ENCODE results near the gene PDLIM7.

PDLIM7 gene

DNA sequence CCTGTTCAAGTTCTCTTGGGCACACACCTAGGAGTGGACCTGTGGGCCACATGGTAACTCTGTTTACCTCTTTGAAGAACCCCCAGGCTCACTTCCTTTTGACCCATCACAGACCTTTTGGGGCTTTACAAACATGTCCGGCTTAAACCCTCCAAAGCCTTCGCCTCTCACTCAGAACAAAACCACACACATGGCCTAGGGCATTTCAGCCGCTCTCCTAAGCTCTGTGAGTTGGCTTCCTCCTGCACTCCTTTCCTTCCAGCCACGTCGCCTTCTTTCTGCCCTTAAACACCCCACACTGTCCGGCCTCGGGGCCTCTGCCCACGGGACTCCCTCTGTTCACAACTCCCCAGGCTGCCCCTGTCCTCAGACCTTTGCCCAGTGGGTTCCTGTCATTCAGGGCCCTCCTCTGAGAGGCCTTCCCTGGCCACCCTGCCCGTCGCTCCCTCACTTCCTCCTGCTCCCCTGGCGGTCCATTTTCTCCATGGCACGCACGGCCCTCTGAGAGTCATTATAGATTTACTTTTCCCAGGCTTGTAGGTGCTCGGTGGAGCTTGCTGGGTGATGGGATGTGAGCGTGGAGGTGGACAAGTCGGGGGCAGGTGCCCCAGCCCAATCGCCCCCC, 10.3 kb upstream of the PDLIM7 start:
- DNase-seq (ENCODE audit: low read depth in 2 of 3, low spot score in 1 of 3) = no peak

DNA sequence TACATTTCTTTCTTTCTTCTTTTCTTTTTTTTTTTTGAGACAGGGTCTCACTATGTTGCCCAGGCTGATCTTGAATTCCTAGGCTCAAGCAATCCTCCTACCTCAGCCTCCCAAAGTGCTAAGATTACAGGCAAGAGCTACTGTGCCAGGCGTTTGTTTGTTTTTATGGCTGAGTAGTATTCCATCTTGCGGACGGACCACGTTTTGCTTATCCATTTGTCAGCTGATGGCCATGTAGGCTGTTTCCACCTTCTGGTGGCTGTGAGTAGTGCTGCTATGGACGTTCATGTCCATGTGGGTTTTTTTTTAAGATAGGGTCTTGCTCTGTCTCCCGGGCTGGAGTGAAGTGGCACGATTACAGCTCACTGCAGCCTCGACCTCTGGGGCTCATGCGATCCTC, 9.8 kb upstream of the PDLIM7 start:
- DNase-seq (ENCODE audit: low read depth in 2 of 3, low spot score in 1 of 3) = no peak

DNA sequence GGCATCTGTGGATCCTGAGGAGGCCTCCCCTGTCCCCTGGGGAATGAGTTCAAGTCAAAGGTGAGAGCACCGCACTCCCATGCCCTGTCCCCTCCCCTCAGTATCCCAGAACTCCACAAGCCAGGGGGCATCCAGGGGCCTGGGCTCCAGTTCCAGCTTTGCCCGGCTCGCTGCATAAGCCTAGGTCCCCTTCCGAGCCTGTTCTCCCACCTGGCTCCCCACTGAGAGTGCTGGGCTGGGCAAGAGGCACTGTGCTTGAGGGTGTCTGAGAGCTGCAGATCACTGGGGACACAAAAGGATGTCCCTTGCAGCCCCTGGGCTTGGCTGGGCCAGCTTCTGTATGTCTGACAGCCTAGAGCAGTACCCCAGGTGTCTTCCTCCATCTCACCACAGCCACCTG, 7.7 kb upstream of the PDLIM7 start:
- no peak for DNase-seq (ENCODE audit: low read depth in 2 of 3, low spot score in 1 of 3)

DNA sequence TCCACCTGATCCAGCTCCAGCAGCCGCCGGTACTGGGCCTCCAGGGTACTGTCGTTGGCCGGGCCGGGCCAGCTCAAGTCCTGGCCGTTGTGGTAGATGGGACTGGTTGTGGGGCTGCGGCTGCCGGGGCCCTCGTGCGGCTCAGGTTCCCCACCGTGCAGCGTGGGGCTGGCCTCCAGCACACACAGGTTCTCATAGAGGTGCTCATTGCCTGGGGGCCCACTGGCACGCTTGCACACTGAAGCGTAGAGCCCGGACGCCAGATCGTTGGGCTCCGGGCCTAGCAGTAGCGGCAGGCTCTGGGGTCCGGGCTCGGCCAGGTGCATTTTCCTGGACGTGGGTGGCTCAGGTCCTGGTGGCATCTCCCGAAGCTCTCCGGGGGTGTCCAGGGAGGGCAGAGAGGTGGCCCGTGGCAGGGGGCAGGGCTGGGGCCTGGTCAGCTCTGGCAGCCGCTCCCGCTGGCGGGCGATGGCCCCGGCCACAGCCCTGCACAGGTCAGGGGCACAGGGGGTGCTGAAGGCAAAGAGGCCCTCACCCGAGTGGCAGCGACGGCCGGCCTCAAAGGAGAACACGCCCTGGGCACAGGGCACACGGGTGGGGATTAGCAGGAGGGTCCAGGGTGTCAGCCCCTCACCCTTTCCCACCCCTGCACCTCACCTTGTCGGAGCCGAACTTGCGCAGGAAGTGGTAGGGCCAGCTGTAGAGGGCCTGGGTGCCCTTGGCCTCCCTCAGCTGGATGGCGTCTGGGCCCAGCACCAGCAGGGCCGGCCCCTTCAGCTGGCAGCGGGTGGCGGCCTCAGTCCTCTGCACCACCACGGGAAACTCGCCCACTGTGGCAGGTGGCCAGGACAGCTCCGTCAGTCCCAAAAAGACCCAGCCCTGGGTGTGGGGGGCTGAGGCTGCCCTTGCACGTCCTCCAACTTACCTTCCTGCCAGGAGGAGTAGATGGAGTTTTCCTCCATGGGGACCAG, 7.0 kb upstream of the PDLIM7 start:
- DNase-seq (ENCODE audit: low read depth in 2 of 3, low spot score in 1 of 3) = no peak

DNA sequence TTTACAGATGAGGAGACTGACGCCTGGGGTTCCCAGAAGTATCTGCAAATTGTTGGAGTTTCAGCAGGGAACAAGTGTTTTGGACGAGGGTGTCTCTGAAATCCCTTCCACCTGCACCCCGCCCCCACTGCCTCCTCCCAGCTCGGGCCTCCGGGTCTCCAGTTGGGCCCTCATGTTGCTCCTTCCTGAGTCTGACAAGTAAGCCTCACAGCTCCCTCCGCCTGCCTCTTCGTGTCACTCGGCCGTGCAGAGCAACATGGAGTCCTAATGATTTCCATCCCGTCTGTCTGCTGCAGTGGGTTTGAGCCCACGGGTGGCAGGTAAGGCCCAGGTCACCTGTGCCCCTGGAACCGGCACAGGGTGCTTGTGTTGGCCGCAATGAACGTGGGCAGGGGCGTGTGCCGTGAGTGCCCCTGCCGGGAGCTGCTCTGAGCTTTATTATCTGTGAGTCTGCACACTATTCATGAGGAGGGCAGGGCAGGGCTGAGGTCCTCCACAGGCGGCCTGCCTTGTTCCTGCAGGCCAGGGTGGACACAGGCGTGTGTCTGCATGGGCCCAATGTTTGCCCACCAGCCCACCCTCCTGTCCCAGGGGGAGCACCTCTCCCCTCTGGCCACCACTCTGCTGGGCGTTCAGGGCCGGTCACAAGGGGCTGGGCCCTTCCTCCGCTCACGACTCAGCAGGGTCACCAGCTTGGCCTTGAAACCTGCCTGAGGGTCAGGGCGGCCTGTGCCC, 6.1 kb upstream of the PDLIM7 start:
- no peak for DNase-seq (ENCODE audit: low read depth in 2 of 3, low spot score in 1 of 3)

DNA sequence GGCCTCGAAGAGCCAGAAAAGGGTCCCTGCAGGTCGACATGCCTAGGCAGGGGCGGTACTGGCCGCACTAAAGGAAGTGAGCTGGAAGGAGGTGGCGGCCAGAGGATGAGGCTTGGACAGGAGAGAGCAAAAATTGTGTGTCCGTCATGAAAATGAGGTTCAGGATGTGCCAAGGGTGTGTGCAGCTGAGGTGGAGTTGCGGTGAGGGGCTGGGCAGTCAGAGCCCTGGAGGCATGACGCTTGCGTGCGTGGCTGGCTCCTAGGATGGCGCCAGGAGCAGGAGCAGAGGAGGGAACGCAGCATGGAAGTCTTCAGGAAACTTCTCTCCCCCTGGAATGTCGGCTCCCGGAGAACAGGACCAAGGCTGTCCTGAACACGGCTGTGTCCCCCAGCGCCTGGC, 5.5 kb upstream of the PDLIM7 start:
- DNase-seq (ENCODE audit: low read depth in 2 of 3, low spot score in 1 of 3) = no peak

DNA sequence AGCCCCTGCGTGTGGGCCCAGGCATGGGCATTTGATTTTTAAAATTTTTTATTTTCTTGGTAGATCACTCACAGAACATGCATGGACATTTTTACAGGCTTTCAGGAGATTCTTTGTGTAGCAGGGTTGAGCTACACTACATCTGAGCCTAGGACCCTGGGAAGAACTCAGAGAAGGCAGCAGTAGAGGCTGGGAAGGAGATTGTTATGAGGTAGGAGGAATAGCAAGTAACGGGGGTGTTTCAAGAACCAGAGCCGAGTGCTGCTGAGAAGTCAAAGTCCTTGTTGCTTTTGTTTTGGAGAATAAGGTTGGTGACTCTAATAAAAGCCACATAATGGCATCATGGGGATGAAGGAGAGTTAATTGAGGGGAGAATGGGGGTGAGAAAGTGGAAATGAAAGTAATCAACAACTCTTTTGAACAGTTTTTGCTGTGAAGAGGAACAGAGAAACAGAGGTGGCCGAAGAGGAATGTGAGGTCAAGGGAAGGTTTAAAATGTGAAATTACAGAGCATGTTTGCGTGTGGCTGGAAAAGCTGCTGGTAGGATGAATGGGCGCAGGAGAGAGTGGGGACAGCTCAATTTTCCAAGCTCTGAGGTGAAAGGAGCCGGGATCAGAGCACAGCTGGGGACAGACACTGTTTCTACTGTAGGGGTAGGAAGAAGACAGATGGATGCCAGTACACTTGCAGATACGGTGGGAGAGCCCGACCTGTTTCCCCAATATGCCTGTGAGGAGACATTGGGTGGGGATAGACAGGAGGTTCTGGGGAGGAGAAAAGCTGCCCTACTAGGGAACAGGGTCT, 4.7 kb upstream of the PDLIM7 start:
- no peak for DNase-seq (ENCODE audit: low read depth in 2 of 3, low spot score in 1 of 3)

DNA sequence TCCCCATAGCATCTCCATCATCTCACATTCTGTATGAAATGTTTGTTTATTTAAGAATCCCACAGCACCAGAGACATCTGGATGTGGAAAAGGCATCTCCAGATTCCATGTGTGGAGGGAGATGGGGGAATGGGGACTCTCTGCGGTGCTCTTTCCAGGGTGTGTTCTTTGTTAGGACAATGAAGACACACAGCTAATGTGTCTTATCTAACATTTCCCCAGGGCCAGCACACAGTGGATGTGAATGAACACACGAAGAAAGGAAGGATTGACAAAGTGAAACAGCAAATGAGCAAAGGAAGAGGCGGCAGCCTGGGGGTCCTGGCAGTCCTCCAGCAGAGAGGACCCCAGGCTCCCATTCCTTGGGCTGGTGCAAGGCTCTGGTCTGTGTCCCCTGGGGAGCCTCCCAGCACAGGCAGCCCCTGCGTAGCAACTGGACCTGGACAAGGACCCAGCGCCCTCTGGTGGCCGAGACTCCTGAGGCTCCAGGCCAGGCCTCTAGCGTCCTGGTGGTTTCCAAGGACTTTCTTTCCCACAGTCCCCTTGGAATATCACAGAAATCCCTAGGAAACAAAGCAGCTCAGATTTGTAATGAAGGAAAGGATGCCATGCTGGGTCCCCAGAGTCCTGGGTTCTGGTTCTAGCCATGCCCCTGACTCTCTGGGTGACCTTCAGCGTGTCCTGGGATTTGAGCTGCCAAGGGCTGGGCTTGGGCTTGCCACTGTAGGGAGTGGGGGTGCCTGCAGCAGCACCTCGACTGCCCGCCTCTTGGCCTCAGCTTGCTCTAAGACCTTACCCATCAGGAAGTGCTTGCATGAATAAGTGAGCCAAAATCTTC, 3.5 kb upstream of the PDLIM7 start:
- peak; percentile 67 to 87 (median 85) for DNase-seq (ENCODE audit: low read depth in 2 of 3, low spot score in 1 of 3)

DNA sequence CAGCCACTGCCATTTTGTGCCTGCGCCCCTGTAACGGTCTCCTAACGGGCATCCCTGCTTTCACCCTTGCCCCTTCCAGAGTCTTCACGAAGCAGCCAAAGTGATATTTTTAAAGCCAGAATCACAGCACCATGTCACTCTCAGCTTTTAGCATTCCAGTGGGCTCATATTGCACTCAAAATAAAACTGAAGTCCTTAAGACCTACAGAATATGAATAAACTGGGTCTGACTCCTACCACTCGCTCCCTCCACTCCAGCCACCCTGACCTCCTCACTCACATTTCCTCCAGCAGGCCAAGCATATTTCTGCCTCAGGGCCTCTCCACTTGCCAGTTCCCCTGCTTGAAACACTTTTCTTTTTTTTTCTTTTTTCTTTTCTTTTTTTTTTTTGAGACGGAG, 2.4 kb upstream of the PDLIM7 start:
- no peak for DNase-seq (ENCODE audit: low read depth in 2 of 3, low spot score in 1 of 3)

DNA sequence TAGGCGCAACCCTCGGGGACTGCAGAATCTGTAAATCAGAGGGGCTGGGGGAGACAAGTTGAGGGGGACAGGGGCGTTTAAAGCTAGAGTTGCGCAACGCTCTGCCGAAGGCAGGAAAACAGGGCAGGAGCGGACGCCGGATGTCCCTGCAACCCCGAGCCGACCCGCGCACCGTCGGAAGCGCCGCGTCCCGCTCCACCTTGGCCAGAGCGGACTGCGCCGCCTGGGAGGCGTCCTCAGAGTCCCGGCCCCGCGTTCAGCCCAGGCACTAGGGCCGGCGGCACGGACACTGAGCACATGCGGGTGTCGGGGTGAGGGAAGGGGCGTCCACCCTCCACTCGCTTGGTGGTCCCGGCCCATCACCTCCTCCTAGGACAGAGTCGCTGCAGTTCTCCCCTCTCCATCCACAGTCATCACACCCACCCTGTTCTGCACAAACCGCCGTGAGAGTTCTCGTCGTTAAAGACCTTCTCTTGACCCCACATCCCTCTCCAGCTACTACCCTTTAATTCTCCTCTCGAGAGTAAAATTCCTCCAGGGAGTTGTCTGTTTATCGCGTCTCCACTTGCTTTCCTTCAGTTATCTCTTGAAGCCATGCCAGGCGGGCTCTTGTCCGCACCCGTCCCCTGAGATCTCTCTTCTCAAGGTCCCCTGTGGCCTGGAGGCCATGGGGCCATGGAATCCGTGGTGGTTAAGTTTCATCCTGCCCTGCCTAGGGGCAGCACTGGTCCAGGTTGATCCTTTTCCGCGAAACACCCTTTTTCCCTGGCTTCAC, 796 bp upstream of the PDLIM7 start:
- DNase-seq (ENCODE audit: low read depth in 2 of 3, low spot score in 1 of 3) = no peak

DNA sequence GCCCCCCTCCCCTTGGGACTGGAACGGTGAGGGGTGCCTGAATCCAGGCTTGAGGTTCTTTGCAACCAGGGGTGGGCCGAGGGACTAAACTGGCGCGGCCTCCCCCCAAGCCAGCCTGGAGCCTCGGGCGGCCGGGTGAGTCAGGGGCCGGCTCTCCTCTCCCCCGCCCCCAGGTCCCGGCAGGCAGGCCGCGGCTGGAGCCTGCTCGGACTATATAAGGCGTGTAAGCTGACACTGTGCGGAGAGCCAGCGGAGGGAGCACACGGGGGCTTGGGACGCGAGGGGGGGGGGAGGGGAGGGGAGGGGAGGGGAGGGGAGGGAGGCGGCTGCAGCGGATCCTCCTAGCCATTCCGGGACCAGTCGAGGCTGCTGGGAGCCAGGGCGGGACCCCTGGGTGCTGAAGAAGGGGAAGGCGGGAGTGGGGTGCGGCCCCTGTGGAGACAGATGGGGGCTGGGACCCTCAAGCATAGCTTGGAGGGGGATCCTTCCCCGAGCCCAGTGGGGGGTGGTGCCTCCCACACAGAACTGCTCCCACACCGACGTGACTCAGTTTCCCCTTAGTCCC, 595 bp downstream of the PDLIM7 start:
- no peak for DNase-seq (ENCODE audit: low read depth in 2 of 3, low spot score in 1 of 3)

DNA sequence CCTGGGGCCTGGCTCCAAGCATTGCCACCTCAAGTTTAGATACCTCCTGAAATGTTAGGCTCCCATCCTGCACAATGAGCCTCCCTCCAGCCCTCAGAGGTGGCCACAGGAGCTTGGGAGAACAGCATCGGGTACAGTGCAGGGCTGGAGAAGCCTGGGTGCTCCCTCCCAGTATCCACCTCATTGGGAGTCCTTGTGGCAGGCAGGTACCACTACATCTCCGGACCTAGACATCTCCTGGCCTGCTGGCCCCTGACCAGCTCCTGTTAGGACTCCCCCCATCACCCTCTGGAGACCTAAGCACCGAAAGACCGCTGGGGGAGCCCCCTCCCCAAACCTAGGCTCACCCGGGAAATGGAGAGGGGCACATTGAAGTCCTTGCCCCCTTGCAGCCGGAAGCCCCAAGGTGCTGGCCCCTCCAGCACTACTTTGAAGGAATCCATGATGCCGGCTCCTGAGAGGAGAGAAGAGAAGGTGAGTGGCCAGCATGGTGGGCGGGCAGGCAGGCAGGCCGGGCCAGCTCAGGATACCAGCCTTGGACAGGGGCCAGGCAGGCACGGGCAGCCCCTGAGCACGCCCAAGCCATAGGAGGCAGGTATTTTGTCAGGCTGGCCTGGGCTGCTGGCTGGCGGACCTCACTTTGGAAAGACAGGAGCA, 1.2 kb downstream of the PDLIM7 start:
- DNase-seq (ENCODE audit: low read depth in 2 of 3, low spot score in 1 of 3) = no peak

DNA sequence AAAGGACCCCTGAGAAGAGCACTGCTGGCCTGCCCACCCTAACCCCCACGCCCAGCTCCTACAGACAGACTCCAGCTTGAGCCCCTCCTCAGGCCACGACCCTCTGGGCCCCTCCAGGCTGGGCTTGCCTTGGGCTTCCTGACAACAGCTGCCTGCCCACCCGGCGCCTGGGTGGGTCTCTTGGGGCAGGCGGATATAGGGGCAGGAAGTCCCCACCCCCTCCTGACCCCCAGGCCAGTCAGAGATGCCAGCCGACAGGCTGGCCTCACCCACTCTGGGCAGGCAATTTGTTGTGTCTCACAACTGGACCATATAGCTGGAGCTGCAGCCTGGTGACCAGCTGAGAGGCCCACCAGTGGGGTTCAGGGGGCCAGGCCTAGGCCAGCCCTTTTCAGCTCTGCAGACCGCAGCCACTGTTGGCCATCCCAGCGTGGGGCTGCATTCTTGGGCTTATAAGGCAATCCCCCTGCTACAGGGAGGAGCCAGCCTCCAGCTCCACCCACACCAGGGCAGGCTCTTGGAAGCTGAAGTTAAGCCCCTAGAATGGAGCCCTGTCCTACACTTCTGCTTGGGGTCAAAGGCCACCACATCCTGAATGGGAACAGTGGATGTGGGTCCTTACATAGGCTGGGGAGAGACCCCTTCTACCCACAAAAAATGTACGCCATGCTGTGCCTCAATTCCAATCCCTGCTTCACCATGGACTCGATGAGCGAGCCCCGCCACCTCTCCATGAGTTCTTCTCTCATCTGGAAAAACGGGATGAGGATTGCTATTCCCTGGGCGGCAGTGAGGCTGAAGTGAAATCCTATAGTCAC, 2.0 kb downstream of the PDLIM7 start:
- DNase-seq (ENCODE audit: low read depth in 2 of 3, low spot score in 1 of 3) = no peak

DNA sequence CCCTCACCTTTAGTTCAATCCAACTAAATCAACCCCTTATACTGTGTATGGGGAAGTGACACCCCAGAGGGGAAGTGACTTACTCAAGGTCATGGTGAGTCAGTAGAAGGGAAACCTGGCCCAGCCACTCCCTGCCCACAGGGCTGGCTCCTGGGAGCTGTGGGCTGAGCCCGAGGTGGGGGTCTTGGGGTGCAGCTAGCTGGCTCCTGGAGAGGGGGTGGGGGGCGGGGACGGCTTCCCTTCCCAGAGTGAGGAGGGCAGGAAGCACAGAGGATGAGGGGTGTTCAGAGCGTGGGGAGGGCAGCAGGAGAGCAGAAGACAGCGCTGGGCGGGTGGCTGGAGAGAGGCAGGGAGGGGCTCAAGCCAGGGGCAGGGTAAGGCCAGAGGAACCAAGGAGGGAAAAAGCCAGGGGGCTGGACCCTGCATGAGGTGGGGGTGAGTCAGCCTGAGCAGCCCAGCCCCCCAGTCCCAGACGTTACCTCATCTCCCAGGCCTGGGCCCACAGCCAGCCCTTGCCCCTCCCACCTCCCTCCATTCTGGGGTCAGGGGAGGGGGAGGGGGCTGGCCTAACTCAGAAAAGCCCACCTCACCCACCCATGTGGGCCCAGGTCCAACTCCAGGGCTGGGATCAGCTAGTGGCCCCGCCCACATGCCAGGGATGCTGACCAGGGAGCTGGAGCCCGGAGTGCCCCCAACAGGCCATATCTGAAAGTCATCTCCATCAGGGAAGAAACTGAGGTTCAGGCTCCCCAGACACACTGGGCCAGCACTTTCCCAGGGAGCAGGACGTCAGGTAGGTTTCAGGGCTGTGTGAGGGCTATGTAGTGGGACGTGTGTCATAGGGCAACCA, 2.8 kb downstream of the PDLIM7 start:
- DNase-seq (ENCODE audit: low read depth in 2 of 3, low spot score in 1 of 3) = no peak

DNA sequence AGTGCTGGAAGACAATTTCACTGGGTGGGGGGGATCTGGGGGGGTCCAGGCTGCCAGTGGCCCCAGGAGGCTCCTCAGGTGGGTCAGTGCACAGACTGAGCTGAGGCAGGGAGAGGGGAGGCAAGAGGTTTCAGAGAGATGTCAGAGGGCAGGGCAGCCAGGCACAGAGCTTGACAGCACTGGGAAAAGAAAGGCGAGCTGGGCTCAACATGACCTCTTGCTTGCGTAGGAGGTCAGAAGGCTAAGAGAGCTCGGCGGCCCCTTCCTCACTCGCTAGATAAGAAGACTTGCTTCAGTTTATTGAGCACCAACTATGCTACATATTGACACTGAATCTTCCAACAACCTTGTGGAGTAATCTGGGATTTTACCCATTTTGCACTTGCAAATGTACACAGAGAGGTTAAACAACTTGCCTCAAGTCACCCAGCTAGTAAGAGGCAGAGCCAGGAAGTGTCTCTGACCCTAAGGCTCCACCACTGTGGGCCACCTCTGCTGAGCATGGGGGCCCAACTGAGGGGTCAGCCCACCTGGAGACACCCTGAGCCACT, 3.5 kb downstream of the PDLIM7 start:
- DNase-seq (ENCODE audit: low read depth in 2 of 3, low spot score in 1 of 3) = no peak

DNA sequence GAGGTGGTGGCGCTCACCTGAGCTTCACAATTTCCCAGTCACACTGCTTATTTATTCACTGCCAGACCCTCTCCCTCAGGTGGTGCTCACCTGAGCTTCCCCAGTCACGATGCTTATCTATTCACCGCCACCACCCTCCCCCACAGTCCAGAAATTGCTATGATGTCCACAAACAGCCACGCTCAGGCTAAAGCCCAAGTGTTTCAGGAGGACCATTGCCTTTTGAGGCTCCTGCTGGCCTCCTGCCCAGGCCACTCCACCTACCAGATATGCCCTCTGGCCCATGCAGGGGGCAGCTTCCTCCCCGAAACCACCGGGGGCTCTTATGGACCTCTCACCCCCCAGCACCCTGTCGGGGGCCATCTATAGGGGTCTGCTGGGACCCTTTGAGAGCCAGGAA, 4.6 kb downstream of the PDLIM7 start:
- no peak for DNase-seq (ENCODE audit: low read depth in 2 of 3, low spot score in 1 of 3)
